Osteocyte (in vitro differentiated cells): ENCODE measurements around the gene MRPL1. TPM values are rescaled to one million over a fixed set of nuclear protein-coding genes. Genes with fewer than 3 reads are reported as not detected.

Source experiments
- DNase-seq: peaks from one replicate; pipeline ENCODE4 v3.0.0; 2021; ENCODE audit warnings: mixed read lengths; ENCODE audit not compliant: unreplicated experiment; ENCODE audit errors: extremely low spot score
- H3K27ac Mint-ChIP-seq: one replicate; pipeline ENCODE4 v1.8.0; 2021; ENCODE audit warnings: mild to moderate bottlenecking, mixed read lengths; ENCODE audit not compliant: unreplicated experiment
- H3K27me3 Mint-ChIP-seq: one replicate; pipeline ENCODE4 v1.8.0; 2021; ENCODE audit warnings: mixed read lengths; ENCODE audit not compliant: unreplicated experiment
- H3K36me3 Mint-ChIP-seq: one replicate; pipeline ENCODE4 v1.8.0; 2021; ENCODE audit warnings: mixed read lengths; ENCODE audit not compliant: unreplicated experiment
- H3K4me1 Mint-ChIP-seq: one replicate; pipeline ENCODE4 v1.8.0; 2021; ENCODE audit warnings: mixed read lengths; ENCODE audit not compliant: unreplicated experiment
- H3K4me3 Mint-ChIP-seq: one replicate; pipeline ENCODE4 v1.8.0; 2021; ENCODE audit warnings: mild to moderate bottlenecking, moderate library complexity, mixed read lengths; ENCODE audit not compliant: unreplicated experiment
- H3K9me3 Mint-ChIP-seq: one replicate; pipeline ENCODE4 v1.8.0; 2021; ENCODE audit warnings: mixed read lengths; ENCODE audit not compliant: unreplicated experiment
- total RNA-seq: library from RNA; stranded (reverse); gene quantifications from 2 replicates; pipeline ENCODE4 v1.2.1, GENCODE V29; 2021
- TF ChIP-seq, protein P1 (sequence below): fragments of 200-600 bp; sonication (generic); IDR thresholded peaks from 2 replicates; pipeline ENCODE4 v1.5.0; 2021; ENCODE audit warnings: antibody characterized with exemption, mild to moderate bottlenecking, moderate library complexity

MRPL1 gene
- total RNA-seq, 1 donor from 2014 or later: 25.5 TPM

- H3K4me1 Mint-ChIP-seq: peaks cover 25% of the 10 kb centered on the region
- TF ChIP-seq, protein P1, sequence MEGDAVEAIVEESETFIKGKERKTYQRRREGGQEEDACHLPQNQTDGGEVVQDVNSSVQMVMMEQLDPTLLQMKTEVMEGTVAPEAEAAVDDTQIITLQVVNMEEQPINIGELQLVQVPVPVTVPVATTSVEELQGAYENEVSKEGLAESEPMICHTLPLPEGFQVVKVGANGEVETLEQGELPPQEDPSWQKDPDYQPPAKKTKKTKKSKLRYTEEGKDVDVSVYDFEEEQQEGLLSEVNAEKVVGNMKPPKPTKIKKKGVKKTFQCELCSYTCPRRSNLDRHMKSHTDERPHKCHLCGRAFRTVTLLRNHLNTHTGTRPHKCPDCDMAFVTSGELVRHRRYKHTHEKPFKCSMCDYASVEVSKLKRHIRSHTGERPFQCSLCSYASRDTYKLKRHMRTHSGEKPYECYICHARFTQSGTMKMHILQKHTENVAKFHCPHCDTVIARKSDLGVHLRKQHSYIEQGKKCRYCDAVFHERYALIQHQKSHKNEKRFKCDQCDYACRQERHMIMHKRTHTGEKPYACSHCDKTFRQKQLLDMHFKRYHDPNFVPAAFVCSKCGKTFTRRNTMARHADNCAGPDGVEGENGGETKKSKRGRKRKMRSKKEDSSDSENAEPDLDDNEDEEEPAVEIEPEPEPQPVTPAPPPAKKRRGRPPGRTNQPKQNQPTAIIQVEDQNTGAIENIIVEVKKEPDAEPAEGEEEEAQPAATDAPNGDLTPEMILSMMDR: no peak
- DNase-seq: no peak
- peaks cover 18% of the 10 kb centered on the region for H3K36me3 Mint-ChIP-seq
- no peaks in the 10 kb centered on the region for H3K27me3 Mint-ChIP-seq
- H3K4me3 Mint-ChIP-seq: no peak overlapping the region
- peak overlapping the region; percentile 76 for H3K27ac Mint-ChIP-seq
- peaks cover 4% of the 10 kb centered on the region for H3K9me3 Mint-ChIP-seq
Measured at GRCh38 chr4:77922158-77923094, 59.8 kb downstream of the MRPL1 start.

GRCh38 chr4:77927991-77928925 lies 65.6 kb downstream of the MRPL1 start:
- TF ChIP-seq, protein P1: no peak
- DNase-seq: no peak
- no peak overlapping the region for H3K4me3 Mint-ChIP-seq
- H3K9me3 Mint-ChIP-seq: no peaks in the 10 kb centered on the region
- H3K4me1 Mint-ChIP-seq: peaks cover 13% of the 10 kb centered on the region
- peak overlapping the region; percentile 48 for H3K27ac Mint-ChIP-seq
- H3K27me3 Mint-ChIP-seq: no peaks in the 10 kb centered on the region
- peaks cover 25% of the 10 kb centered on the region for H3K36me3 Mint-ChIP-seq

GRCh38 chr4:77930154-77930639 lies 67.6 kb downstream of the MRPL1 start:
- H3K4me3 Mint-ChIP-seq: no peak overlapping the region
- no peaks in the 10 kb centered on the region for H3K27me3 Mint-ChIP-seq
- TF ChIP-seq, protein P1: no peak
- no peak for DNase-seq
- H3K36me3 Mint-ChIP-seq: peaks cover 28% of the 10 kb centered on the region
- H3K4me1 Mint-ChIP-seq: peaks cover 13% of the 10 kb centered on the region
- H3K9me3 Mint-ChIP-seq: no peaks in the 10 kb centered on the region
- no peak overlapping the region for H3K27ac Mint-ChIP-seq

GRCh38 chr4:77930876-77931275 lies 68.2 kb downstream of the MRPL1 start:
- peaks cover 24% of the 10 kb centered on the region for H3K36me3 Mint-ChIP-seq
- H3K4me3 Mint-ChIP-seq: no peak overlapping the region
- H3K9me3 Mint-ChIP-seq: no peaks in the 10 kb centered on the region
- H3K27ac Mint-ChIP-seq: no peak overlapping the region
- TF ChIP-seq, protein P1: no peak
- DNase-seq: no peak
- H3K27me3 Mint-ChIP-seq: no peaks in the 10 kb centered on the region
- peaks cover 13% of the 10 kb centered on the region for H3K4me1 Mint-ChIP-seq
